CD4-positive, alpha-beta T cell treated with Interleukin-2 at 100 ng/mL for 4 hours (primary cell): ENCODE data around the gene UBASH3A.

ENCODE experiments used
- DNase-seq: peaks from one replicate; pipeline ENCODE4 v3.0.0-alpha.2; 2020; ENCODE audit warnings: low spot score

Gene UBASH3A

GRCh38 chr21:42490720-42491119 lies 87.0 kb downstream of the UBASH3A start:
- no peak for DNase-seq

DNA sequence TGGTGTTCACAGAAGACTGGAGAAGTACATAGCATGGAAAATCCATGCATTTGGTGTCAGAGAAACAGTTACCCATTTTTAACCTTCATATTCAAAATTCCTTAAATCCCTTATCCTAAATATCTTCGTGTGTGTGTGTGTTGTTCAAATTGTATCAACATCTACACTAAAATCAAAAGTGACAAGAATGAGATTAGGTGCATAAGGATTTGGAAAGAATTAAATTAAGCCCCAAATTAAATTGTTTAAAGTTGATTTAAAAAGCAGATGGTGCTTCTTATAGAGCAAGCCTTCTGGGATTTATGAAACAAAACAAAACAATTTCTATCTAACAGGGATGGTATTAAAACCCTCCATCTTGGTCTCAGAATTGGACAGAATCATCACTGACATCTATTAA lies 87.6 kb downstream of the UBASH3A start:
- DNase-seq = no peak

GRCh38 chr21:42492201-42492600 lies 88.5 kb downstream of the UBASH3A start:
- no peak for DNase-seq

DNA sequence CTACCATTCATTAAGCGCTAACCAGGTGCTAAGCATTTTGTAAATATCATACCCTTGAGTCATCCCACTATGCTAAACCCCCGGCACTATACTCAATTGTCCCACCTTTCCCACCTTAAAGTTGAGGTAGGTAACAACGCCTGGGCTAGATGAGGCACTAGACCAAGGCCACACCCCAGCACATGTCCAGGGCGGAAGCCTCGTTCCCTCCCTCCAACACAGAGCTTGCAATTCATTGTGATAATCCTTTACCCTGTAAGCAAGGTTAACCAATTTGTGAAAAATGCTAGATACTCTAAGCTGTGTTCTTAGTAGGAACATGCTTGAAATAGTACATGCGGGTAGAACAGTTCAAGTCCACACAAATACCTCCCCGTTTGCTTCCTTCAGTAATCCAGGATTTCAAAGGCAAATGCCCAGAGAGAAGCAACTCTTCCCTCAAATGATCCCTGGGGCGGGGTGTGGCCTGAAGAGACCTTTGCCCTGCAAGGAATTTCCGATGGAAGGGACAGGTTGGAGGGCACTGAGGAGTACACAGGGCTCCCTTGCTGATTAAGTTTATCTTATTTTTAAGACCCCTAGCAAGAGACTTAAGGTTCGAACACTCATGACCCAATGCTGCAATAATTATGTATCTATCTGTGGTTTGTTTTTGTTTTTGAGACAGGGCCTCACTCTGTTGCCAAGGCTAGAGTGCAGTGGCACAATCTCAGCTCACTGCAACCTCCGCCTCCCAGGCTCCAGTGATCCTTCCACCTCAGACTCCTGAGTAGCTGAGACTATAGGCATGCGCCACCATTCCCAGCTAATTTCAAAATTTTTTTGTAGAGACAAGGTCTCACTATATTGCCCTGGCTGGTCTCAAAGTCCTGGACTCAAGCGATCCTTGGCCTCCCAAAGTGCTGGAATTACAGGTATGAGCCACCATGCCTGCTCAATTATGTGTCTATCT lies 89.7 kb downstream of the UBASH3A start:
- DNase-seq = no peak

GRCh38 chr21:42495027-42495426 lies 91.3 kb downstream of the UBASH3A start:
- no peak for DNase-seq

- no peak for DNase-seq
These were observed 92.0 kb downstream of the UBASH3A start for GRCh38 chr21:42495765-42496119.

GRCh38 chr21:42496120-42496838 lies 92.6 kb downstream of the UBASH3A start, which contains the start of gene RSPH1:
RSPH1 (minus strand) TSS chr21:42496224; CDS start chr21:42496186, 38 bp downstream.
- DNase-seq = peak; percentile 99

- DNase-seq = no peak
These were observed 93.1 kb downstream of the UBASH3A start for GRCh38 chr21:42496839-42497202.
